Activated naive CD8-positive, alpha-beta T cell treated with anti-CD3 and anti-CD28 coated beads, Interleukin-2, amount 50 U/mL, for 16 hours (primary cell): ENCODE results near the gene IMPA2.

Experiments
- DNase-seq: peaks from one replicate; pipeline ENCODE4 v3.0.0-alpha.2; 2020; ENCODE audit warnings: low read depth, low spot score

The IMPA2 gene

GRCh38 chr18:11989966-11990380 lies 8.7 kb downstream of the IMPA2 start:
- DNase-seq, result no peak

GRCh38 chr18:11990539-11990938 lies 9.2 kb downstream of the IMPA2 start:
- DNase-seq, result no peak

DNA sequence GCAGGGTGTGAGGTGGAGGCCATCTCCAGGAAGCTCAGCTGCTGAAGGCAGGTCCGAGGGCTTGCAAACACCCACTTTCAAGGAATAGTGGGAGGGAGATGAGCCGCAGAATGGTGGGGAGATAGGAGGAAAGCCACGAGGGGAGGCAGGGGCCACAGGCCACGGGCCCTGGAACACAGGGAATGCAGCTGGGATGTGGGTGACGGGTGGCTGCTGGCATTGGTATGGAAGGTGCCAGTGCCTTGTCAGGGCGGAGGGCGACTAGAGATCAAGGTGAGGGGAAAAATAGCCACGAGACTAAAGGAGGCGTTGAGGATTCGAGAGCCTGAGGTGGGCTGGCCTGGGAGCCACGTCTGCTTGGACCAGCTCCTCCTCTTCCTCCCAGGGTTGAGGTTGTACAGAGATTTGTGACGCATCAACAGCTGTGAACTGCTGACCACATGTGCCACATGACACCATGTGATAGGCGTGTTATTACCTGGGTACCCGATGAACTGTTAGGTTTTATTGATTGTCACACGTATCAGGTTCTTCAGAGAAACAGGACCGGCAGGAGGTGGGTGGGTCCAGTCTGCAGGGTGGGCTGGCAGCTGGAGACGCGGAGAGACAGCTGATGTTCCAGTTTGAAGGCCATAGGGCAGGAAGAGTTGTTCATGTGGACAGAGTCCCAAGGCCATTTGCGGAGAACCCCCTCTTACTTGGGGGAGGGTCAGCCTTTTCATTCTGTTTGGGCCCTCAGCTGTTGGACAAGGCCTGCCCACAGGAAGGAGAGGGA lies 9.9 kb downstream of the IMPA2 start:
- DNase-seq, result no peak

GRCh38 chr18:11992096-11992790 lies 10.9 kb downstream of the IMPA2 start:
- no peak for DNase-seq

- DNase-seq, result no peak
Observed at GRCh38 chr18:11993264-11993916, 12.1 kb downstream of the IMPA2 start.

DNA sequence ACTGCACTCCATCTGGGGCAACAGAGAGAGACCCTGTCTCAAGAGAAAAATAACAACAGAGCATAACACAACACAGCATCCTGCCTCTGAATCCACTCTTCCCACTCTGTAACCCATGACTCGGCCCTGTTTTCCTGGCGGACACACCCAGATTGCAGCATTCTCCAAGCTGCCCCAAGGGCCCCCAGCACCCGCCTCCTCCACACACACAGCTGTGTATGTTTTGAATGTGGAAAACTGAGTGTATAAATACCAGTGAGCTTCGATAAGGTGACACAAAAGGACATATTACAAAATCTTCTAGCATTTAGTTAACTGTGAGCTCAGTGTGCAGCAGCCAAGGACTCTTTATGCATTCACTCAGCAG lies 13.0 kb downstream of the IMPA2 start:
- DNase-seq, result no peak

DNA sequence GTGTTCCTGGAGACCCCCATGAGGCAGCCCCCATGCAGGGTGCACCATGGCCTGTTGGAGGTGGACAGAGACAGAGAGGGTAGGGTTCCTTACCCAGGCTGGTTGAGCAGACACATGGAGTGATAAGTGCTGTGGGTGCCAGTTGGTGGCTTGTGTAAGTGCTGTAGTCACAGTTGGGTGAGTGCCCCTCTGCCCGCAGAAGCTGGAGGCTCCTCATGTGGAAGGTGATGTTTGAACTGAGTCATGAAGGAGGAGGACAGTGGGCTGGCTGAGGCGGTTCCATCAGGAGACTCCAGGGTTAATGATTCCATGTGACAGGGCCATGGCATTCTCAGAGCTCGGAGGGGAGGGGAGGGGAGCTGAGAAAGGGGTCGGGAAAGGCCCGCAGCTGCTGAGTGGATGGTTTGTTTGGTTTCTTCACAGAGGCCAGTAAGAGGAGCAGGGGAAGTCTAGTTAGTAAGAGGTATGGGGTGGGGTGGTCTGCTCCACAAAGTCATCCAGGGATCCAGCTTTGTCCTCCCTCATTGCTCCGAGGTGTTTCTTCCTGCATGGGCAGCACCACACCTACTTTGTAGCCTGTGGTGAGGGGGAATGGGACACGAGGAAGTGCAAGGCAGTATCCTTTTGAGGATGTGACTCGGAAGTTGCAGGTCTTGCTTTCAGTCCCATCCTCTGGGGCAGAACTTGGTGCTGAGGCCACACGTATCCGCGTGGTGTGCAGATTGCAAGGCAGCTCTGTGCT lies 13.6 kb downstream of the IMPA2 start:
- no peak for DNase-seq

DNA sequence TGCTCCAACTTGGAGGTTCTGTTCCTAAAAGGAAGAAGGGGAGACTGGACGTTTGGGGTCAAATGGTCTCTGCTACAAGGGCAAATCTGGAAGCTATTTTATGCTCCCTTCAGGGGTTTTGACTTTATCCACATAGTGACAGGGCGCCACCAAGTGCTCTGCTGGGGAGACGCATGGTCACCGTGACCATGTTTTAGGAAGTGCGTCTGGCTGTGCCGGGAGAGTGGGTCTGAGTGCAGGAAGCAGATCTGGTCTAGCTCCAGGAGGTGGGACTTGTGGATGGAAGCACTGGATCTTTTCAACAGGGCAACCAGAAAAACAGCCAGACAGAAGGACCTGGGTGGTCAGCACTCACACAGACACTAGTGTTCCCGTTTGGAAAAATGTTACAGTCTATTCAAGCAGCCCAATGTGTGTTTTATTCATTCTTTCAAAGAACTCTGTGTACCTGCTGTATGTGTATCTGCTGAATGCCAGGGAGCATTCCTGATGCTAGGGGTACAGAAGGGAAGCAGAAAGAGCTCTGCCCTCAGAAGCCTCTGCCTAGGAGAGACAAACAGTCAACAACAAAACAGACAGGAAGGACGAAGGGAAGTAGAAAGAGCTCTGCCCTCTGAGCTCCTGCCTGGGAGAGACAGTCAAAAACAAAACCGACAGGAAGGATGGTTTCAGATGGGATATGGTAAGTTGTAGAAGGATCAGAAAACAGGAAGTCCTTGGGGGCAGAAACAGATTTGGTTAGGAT lies 14.3 kb downstream of the IMPA2 start:
- DNase-seq, result no peak

GRCh38 chr18:11996190-11996754 lies 15.0 kb downstream of the IMPA2 start:
- DNase-seq, result no peak

DNA sequence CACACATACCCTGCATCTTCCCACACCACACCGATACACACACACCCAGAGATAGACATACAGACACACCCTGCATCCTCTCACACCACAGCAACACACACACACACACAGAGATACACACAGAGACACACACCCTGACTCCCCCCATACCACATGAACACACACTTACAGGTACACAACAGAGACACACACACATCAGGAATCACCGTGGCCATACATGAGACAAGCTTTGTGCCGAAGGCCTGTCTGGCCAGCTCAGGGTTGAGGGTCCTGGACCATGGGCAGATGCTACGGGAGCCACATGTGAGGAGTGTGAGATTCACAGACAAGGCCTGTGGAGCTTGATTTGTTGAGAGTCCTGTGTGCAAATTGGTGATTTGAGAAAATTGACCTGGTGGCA lies 15.6 kb downstream of the IMPA2 start:
- no peak for DNase-seq

DNA sequence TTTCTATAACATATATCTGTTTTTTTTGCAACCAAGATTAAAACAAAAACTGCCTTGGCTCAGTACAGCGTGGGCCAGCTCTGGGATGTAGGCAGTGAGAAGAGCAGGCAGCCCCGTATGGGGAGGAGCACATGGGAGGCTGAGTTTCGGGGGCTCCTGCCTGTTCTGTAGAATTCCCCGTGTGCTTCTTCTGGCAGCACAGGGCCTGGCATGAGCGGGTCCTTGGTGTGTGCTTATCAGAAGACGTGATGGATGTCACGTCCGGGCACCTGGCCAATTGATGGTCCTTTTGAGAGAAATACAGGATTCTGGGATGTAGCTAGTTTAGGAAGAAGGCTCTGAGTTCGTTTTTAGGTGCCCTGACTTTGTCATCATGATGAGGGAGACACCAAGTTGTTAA lies 16.2 kb downstream of the IMPA2 start:
- no peak for DNase-seq

GRCh38 chr18:11998193-11998592 lies 16.9 kb downstream of the IMPA2 start:
- DNase-seq, result no peak

GRCh38 chr18:11999429-11999828 lies 18.1 kb downstream of the IMPA2 start:
- DNase-seq, result no peak

DNA sequence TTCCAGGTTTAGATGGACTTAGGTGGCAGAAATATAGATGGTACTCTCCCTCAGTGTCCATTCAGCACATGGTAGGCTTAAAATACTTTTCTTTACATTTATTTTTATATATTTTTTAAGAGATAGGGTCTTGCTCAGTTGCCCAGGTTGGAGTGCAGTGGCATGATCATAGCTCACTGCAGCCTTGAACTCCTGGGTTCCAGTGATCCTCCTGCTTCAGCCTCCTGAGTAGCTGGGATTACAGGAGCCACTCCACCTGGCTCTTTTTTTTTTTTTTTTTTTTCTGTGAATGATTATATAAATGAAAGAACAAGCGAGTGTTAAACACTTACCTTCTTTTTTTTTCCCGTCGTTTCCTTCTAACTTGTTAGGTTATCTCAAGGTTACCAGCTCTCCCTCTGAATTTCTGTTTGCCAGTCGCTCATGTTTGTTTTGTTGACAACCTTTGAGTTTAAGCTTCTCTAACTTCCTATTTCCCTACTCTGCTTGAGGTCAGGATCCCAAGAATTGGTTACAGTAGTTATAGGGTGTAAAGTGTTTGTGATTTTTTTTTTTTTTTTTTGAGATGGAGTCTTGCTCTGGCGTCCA lies 18.9 kb downstream of the IMPA2 start:
- no peak for DNase-seq

DNA sequence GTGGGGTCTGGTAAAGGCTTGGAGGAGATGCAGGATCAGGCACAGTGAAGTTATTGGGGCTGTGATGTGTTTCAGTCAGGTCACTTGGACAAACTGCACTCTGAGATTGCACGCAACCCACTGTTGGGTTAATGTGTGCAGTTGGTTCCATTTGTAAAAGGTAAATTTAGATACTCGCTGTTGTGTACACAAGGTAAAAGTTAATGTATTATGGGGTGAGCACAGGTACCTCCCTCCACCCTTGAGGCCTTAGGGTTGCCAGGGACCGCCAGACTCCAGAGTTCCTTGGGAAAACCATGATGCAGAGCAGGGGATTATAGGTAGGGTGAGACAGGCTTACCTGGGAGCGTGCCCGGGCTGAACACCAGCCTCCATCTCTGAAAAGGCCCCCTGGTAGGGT lies 20.1 kb downstream of the IMPA2 start:
- DNase-seq, result no peak

DNA sequence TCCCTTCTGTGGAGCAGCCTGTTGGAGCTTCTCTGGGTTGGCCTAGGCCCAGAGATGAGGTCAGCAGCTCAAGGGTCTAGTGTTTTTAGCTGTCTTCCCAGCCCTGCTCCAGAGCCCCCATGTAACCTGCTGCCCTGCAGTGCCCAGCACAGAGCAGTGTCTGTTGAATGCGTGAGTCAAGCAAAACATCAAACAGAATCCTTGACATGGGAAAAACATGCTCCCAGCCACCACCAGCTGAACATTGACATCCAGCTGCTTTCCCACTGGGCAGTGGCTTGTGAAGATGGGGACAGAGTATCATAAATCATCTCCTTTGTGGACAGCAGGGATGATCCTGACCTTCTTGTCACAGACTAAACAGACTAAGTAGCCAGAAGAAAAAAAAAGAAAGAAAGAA lies 22.6 kb downstream of the IMPA2 start:
- DNase-seq, result no peak

GRCh38 chr18:12005538-12006487 lies 24.5 kb downstream of the IMPA2 start:
- DNase-seq, result no peak

DNA sequence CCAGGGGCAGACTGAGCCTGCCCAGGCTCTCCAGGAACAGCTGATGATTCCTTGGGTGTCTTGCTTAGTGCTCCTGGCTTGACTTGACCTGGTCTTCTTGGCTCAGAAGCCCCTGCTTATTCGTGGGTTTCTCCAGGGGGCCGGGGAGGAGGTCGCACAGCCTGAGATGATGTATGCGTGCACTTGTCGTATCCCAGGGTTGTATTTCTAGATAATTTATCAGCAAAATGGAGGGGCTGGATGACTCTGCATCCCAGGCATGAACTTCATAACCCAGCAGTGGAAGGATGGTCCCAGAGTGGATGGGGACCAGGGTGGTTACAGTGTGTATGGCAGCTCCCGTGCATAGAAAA lies 25.2 kb downstream of the IMPA2 start:
- DNase-seq, result no peak

DNA sequence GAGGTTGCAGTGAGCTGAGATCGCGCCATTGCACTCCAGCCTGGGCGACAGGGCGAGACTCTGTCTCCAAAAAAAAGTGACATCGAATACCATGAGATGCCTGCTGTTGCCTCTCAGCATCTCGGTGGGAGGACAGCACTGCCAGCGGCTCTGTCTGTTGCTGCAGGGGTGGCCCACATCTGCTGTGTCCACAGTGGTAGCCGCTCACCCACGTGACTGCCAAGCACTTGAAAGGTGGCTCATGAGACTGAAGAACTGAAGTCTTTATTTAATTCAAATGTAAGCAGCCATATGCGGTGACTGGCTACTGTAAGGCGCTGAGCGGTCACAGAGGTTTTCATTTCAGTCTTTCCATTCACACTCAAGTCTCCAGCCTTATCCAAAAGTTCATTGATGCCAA lies 25.8 kb downstream of the IMPA2 start:
- no peak for DNase-seq
